ENCODE measurements around the gene XRN2.

- no peak for TF ChIP-seq CTCF (IDR thresholded peaks at IDR 0.05 in 8 of 11, conservative IDR thresholded peaks at IDR 0.05 in 3 of 11)
- no peak for TF ChIP-seq POLR2A (IDR thresholded peaks at IDR 0.05)
- no peak for TF ChIP-seq POLR2AphosphoS5 (IDR thresholded peaks at IDR 0.05)
Measured at GRCh38 chr20:21384308-21384892, 81.3 kb downstream of the XRN2 start.
